H9 (cell line): ENCODE measurements around the gene RIPK1. TPM values are rescaled to one million over a fixed set of nuclear protein-coding genes. Genes with fewer than 3 reads are reported as not detected.

Experiments used
- DNase-seq: peaks from one replicate; pipeline ENCODE4 v3.0.0-alpha.2; 2017
- H2AFZ ChIP-seq: one replicate; pipeline ENCODE4 v1.6.1; 2013; ENCODE audit warnings: mild to moderate bottlenecking, low read length, control low read depth, moderate library complexity
- H2AK5ac ChIP-seq: 2 replicates; pipeline ENCODE4 v1.6.1; 2013; ENCODE audit warnings: low read length, control low read depth, mixed read lengths; ENCODE audit not compliant: insufficient read length
- H2BK120ac ChIP-seq: one replicate; pipeline ENCODE4 v1.6.1; 2013; ENCODE audit warnings: low read depth, mild to moderate bottlenecking, low read length, control low read depth, inconsistent platforms; ENCODE audit not compliant: poor library complexity, severe bottlenecking
- H2BK12ac ChIP-seq: 2 replicates; pipeline ENCODE4 v1.6.1; 2013; ENCODE audit warnings: low read length, control low read depth, mixed read lengths, low read depth; ENCODE audit not compliant: insufficient read length
- H2BK15ac ChIP-seq: 2 replicates; pipeline ENCODE4 v1.6.1; 2013; ENCODE audit warnings: low read depth, low read length, control low read depth
- H2BK20ac ChIP-seq: one replicate; pipeline ENCODE4 v1.6.1; 2013; ENCODE audit warnings: low read depth, mild to moderate bottlenecking, low read length, control low read depth, inconsistent platforms; ENCODE audit not compliant: poor library complexity, severe bottlenecking
- H2BK5ac ChIP-seq: 2 replicates; pipeline ENCODE4 v1.6.1; 2013; ENCODE audit warnings: low read length, control low read depth, mixed read lengths; ENCODE audit not compliant: insufficient read length
- H3K14ac ChIP-seq: 2 replicates; pipeline ENCODE4 v1.6.1; 2013; ENCODE audit warnings: low read length, control low read depth; ENCODE audit not compliant: insufficient read depth
- H3K18ac ChIP-seq: 2 replicates; pipeline ENCODE4 v1.6.1; 2013; ENCODE audit warnings: low read depth, mild to moderate bottlenecking, mixed read lengths, low read length, control low read depth; ENCODE audit not compliant: insufficient read length
- H3K23ac ChIP-seq: 2 replicates; pipeline ENCODE4 v1.6.1; 2013; ENCODE audit warnings: low read length, control low read depth, mixed read lengths, low read depth; ENCODE audit not compliant: insufficient read length
- H3K23me2 ChIP-seq: 2 replicates; pipeline ENCODE4 v1.6.1; 2013; ENCODE audit warnings: low read depth, mild to moderate bottlenecking, mixed read lengths, low read length, control low read depth; ENCODE audit not compliant: insufficient read length, poor library complexity, severe bottlenecking
- H3K27ac ChIP-seq: 2 replicates; pipeline ENCODE4 v1.5.1; 2013; ENCODE audit warnings: low read length, control low read depth, mixed read lengths, low read depth; ENCODE audit not compliant: insufficient read length
- H3K27me3 ChIP-seq: 2 replicates; pipeline ENCODE4 v1.6.1; 2013; ENCODE audit warnings: low read length, control low read depth, inconsistent platforms; ENCODE audit not compliant: insufficient read depth
- H3K4ac ChIP-seq: 2 replicates; pipeline ENCODE4 v1.6.1; 2013; ENCODE audit warnings: low read depth, mild to moderate bottlenecking, control low read depth, inconsistent platforms, low read length, moderate library complexity
- H3K4me1 ChIP-seq: 2 replicates; pipeline ENCODE4 v1.6.1; 2013; ENCODE audit warnings: low read length, control low read depth, inconsistent platforms; ENCODE audit not compliant: insufficient read depth
- H3K4me2 ChIP-seq: 2 replicates; pipeline ENCODE4 v1.6.1; 2013; ENCODE audit warnings: low read length, control low read depth, mixed read lengths; ENCODE audit not compliant: insufficient read length, insufficient read depth
- H3K56ac ChIP-seq: 2 replicates; pipeline ENCODE4 v1.6.1; 2013; ENCODE audit warnings: low read depth, mild to moderate bottlenecking, mixed read lengths, low read length, control low read depth; ENCODE audit not compliant: insufficient read length
- H3K79me1 ChIP-seq: 2 replicates; pipeline ENCODE4 v1.6.1; 2013; ENCODE audit warnings: low read depth, mild to moderate bottlenecking, moderate library complexity, low read length, control low read depth, inconsistent platforms; ENCODE audit not compliant: insufficient read depth, poor library complexity, severe bottlenecking
- H3K79me2 ChIP-seq: 2 replicates; pipeline ENCODE4 v1.6.1; 2013; ENCODE audit warnings: low read length, control low read depth, inconsistent platforms; ENCODE audit not compliant: insufficient read depth
- H3K9ac ChIP-seq: 2 replicates; pipeline ENCODE4 v1.6.1; 2013; ENCODE audit warnings: low read length, control low read depth, mixed read lengths; ENCODE audit not compliant: insufficient read length; ENCODE audit errors: extremely low read depth
- H3K9me3 ChIP-seq: one replicate; pipeline ENCODE4 v1.6.1; 2013; ENCODE audit warnings: low read depth, low read length, inconsistent platforms; ENCODE audit not compliant: control insufficient read depth
- H3T11ph ChIP-seq: one replicate; pipeline ENCODE4 v1.6.1; 2013; ENCODE audit warnings: mild to moderate bottlenecking, low read length, control low read depth, inconsistent platforms
- H4K20me1 ChIP-seq: one replicate; pipeline ENCODE4 v1.6.1; 2013; ENCODE audit not compliant: control insufficient read depth, insufficient read length, insufficient read depth
- H4K5ac ChIP-seq: 2 replicates; pipeline ENCODE4 v1.6.1; 2013; ENCODE audit warnings: low read depth, mild to moderate bottlenecking, mixed read lengths, low read length, control low read depth; ENCODE audit not compliant: insufficient read length
- H4K8ac ChIP-seq: replicated peaks from 2 replicates; pipeline ENCODE4 v1.6.1; 2013; ENCODE audit warnings: low read length, control low read depth, mixed read lengths, low read depth; ENCODE audit not compliant: insufficient read length
- H4K91ac ChIP-seq: 2 replicates; pipeline ENCODE4 v1.6.1; 2013; ENCODE audit warnings: low read depth, mild to moderate bottlenecking, moderate library complexity, mixed read lengths, low read length, control low read depth; ENCODE audit not compliant: insufficient read length
- H3K27ac Mint-ChIP-seq, 3 experiments: 2 replicates in 2 of 3; 3 replicates in 1 of 3; pipeline ENCODE4 v1.8.0; 2020 to 2021; ENCODE audit warnings: mixed read lengths in 3 of 3, mild to moderate bottlenecking in 1 of 3, moderate library complexity in 1 of 3
- H3K27me3 Mint-ChIP-seq: 2 replicates; pipeline ENCODE4 v1.8.0; 2021; ENCODE audit warnings: low read depth, mild to moderate bottlenecking, moderate library complexity, mixed read lengths
- H3K36me3 Mint-ChIP-seq, 3 experiments: 2 replicates in 2 of 3; 3 replicates in 1 of 3; pipeline ENCODE4 v1.8.0; 2020 to 2021; ENCODE audit warnings: low read depth in 3 of 3, mixed read lengths in 3 of 3; ENCODE audit not compliant: insufficient read depth in 1 of 3
- H3K4me1 Mint-ChIP-seq, 2 experiments: 2 replicates each; pipeline ENCODE4 v1.8.0; 2020; ENCODE audit warnings: mixed read lengths in 2 of 2
- H3K4me3 Mint-ChIP-seq, 2 experiments: 2 replicates in 1 of 2; 3 replicates in 1 of 2; pipeline ENCODE4 v1.8.0; 2020 to 2021; ENCODE audit warnings: mild to moderate bottlenecking in 2 of 2, mixed read lengths in 2 of 2, moderate library complexity in 1 of 2
- H3K9me3 Mint-ChIP-seq, 2 experiments: 2 replicates in 1 of 2; 3 replicates in 1 of 2; pipeline ENCODE4 v1.8.0; 2020; ENCODE audit warnings: mild to moderate bottlenecking in 2 of 2, mixed read lengths in 2 of 2, moderate library complexity in 1 of 2
- CTCF ChIP-seq: fragments of 200-600 bp; sonication (generic); conservative IDR thresholded peaks from 3 replicates; pipeline ENCODE4 v1.8.0; 2021; ENCODE audit warnings: antibody characterized with exemption, mild to moderate bottlenecking
- WGBS: extraction: QIAGEN DNeasy Blood & Tissue Kit; methylation state at CpG from one replicate; pipeline ENCODE4 v1.1.7; 2013; ENCODE audit warnings: missing lambda C conversion rate, low lambda C conversion rate, mixed read lengths; ENCODE audit not compliant: insufficient read length; ENCODE audit errors: extremely low coverage; 5-methylcytosine and 5-hydroxymethylcytosine counted together
- total RNA-seq: library from RNA; stranded (reverse); gene quantifications from 2 replicates; pipeline ENCODE4 v1.2.1, GENCODE V29; 2021

Gene RIPK1
- total RNA-seq, 1 experiment from 2014 or later = 24.6 TPM

GRCh38 chr6:3138341-3138740, 70.0 kb downstream of the RIPK1 start:
- peaks cover 16 to 22% of the 10 kb centered on the region in 2 experiments for H3K4me1 Mint-ChIP-seq
- Histone ChIP-seq H4K20me1 (no peaks in the 10 kb centered on the region), H3K4me1 (no peaks in the 10 kb centered on the region; the same call in 1 of the 2 replicates), H4K5ac (no peak overlapping the region), H2BK20ac (no peak overlapping the region), H3K56ac (no peak overlapping the region), H3K23me2 (peaks cover 2% of the 10 kb centered on the region), H3K9me3 (no peaks in the 10 kb centered on the region), H3K23ac (no peak overlapping the region), H3K4me2 (no peak overlapping the region), H3T11ph (no peak overlapping the region), H4K8ac (no peak overlapping the region), H3K4ac (no peak overlapping the region), H3K18ac (no peak overlapping the region), H3K27me3 (no peaks in the 10 kb centered on the region), H3K14ac (no peak overlapping the region), H2BK12ac (no peak overlapping the region), H3K9ac (no peak overlapping the region), H2BK120ac (no peak overlapping the region), H2AFZ (no peak overlapping the region), H3K79me1 (no peaks in the 10 kb centered on the region), H3K27ac (no peak overlapping the region), H2AK5ac (no peak overlapping the region), H3K79me2 (no peaks in the 10 kb centered on the region), H4K91ac (no peak overlapping the region), H2BK5ac (no peak overlapping the region), H2BK15ac (no peak overlapping the region)
- no peak for TF ChIP-seq CTCF
- H3K27me3 Mint-ChIP-seq = no peaks in the 10 kb centered on the region
- WGBS = no CpG with 5 or more reads among the region's 1 CpG
- H3K27ac Mint-ChIP-seq = no peak overlapping the region
- no peak for DNase-seq
- H3K36me3 Mint-ChIP-seq = peaks cover 40 to 74% (median 72%) of the 10 kb centered on the region in 3 experiments
- H3K9me3 Mint-ChIP-seq = no peaks in the 10 kb centered on the region
- H3K4me3 Mint-ChIP-seq = no peak overlapping the region
